GM13976 (cell line): ENCODE results near the gene HMHB1.

ENCODE experiments used
- DNase-seq: peaks from one replicate; pipeline ENCODE4 v3.0.0; 2012; ENCODE audit warnings: low spot score
- CTCF ChIP-seq: IDR thresholded peaks from 2 replicates; pipeline ENCODE4 v1.5.1; 2012; ENCODE audit warnings: borderline replicate concordance, mild to moderate bottlenecking; ENCODE audit not compliant: insufficient read depth; ENCODE audit errors: extremely low read depth, missing control alignments, control extremely low read depth
- in situ Hi-C: fragments of 300-500 bp; cut with MboI; formaldehyde crosslinking; loops from one replicate; pipeline ENCODE4 v1.12.0; 2022; ENCODE audit warnings: low sequenced_read_pairs, mixed read lengths, inconsistent platforms; ENCODE audit not compliant: unreplicated experiment

Gene HMHB1

GRCh38 chr5:143835251-143835650 is 23.3 kb downstream of the HMHB1 start:
- in situ Hi-C loops: no loop called here
- no peak for DNase-seq
- TF ChIP-seq CTCF: no peak

- DNase-seq: no peak
- in situ Hi-C loops: no loop called here
- no peak for TF ChIP-seq CTCF
Measured at GRCh38 chr5:143836161-143836725, 24.3 kb downstream of the HMHB1 start.

GRCh38 chr5:143837306-143837848 is 25.4 kb downstream of the HMHB1 start:
- in situ Hi-C loops: no loop called here
- DNase-seq: no peak
- no peak for TF ChIP-seq CTCF

GRCh38 chr5:143841446-143841845 is 29.5 kb downstream of the HMHB1 start:
- DNase-seq: no peak
- in situ Hi-C loops: no loop called here
- no peak for TF ChIP-seq CTCF

- in situ Hi-C loops: no loop called here
- DNase-seq: no peak
- no peak for TF ChIP-seq CTCF
Measured at GRCh38 chr5:143842920-143843319, 31.0 kb downstream of the HMHB1 start.

GRCh38 chr5:143843461-143843860 is 31.5 kb downstream of the HMHB1 start:
- no peak for DNase-seq
- no peak for TF ChIP-seq CTCF
- in situ Hi-C loops: no loop called here
